Measurements from ENCODE around the gene PLXDC2.

PLXDC2 gene

GRCh38 chr10:19958787-19959186 is 142.6 kb downstream of the PLXDC2 start:
- Histone ChIP-seq H4K20me1 (ENCODE audit: insufficient read depth, low read length) (no peaks in the 10 kb centered on the region), H3K36me3 (ENCODE audit: insufficient read depth, low read length) (no peaks in the 10 kb centered on the region), H3K79me2 (ENCODE audit: insufficient read depth, low read length) (no peaks in the 10 kb centered on the region), H3K4me1 (ENCODE audit: insufficient read depth, low read length, severe bottlenecking) (no peaks in the 10 kb centered on the region), H3K9ac (ENCODE audit: low read length) (no peak overlapping the region), H3K4me3 (ENCODE audit: low read depth, low read length, poor library complexity, severe bottlenecking) (no peak overlapping the region), H3K27ac (ENCODE audit: low read depth, low read length, poor library complexity, severe bottlenecking) (no peak overlapping the region), H3F3A (ENCODE audit: insufficient read depth, low read length) (no peaks in the 10 kb centered on the region), H3K9me3 (ENCODE audit: low read length) (no peaks in the 10 kb centered on the region), H3K27me3 (ENCODE audit: insufficient read depth, low read length) (no peaks in the 10 kb centered on the region), H2AFZ (ENCODE audit: low read length) (no peak overlapping the region), H3K9me2 (ENCODE audit: low read depth, low read length) (no peaks in the 10 kb centered on the region), H3K4me2 (ENCODE audit: low read length) (no peak overlapping the region)
- TF ChIP-seq EZH2 (IDR thresholded peaks at IDR 0.05; ENCODE audit: borderline replicate concordance, low read length) (no peak), CTCF (IDR thresholded peaks at IDR 0.05; ENCODE audit: low read length) (no peak)

DNA sequence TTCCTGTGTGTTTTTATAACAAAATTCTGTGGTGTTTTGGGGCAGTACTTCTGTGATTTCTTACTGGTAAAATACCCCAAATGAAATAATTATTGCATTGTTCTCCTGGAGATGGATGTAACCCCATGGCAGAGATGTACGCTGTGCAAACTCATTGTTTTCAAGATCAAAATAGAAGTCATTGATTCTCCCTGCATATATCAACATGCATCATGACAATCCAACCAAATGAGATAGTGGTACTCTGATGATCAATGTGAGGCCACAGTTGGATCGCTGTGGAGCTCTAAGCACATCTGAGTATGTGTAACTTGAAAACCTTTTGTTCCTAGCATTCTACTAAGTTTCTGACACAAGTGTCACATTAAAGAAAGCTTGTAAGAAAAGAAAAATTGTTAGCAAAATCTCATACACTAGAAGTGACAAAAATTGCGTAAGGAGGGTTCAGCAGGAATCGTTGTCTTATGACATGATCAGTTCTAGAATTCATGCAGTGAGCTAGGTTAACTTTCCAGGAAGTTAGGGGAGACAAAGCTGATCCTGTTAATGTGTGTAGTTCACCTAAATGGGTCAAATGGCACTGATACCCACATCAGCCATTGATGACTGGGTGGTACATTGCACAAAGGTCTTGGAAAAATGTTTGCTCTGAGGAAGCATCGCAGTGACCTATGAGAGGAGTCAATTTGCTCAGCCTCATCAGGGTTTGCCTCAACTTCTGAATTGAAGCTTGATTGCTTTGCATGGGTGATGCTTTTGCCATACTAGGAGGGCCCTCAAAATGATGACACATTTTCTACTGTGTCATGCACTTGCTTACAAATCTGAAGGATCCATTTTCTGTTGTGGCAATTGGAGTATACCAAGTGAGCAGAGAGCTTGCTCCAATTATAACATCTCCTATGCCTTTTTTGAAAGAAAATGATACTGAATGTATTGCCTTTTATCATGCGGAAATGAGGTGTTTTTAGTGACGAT is 145.1 kb downstream of the PLXDC2 start:
- Histone ChIP-seq H3K27ac (ENCODE audit: low read depth, low read length, poor library complexity, severe bottlenecking) (no peak overlapping the region), H2AFZ (ENCODE audit: low read length) (no peak overlapping the region), H3K36me3 (ENCODE audit: insufficient read depth, low read length) (no peaks in the 10 kb centered on the region), H3K27me3 (ENCODE audit: insufficient read depth, low read length) (no peaks in the 10 kb centered on the region), H3K9ac (ENCODE audit: low read length) (no peak overlapping the region), H3K4me1 (ENCODE audit: insufficient read depth, low read length, severe bottlenecking) (no peaks in the 10 kb centered on the region), H3K79me2 (ENCODE audit: insufficient read depth, low read length) (no peaks in the 10 kb centered on the region), H3K9me2 (ENCODE audit: low read depth, low read length) (no peaks in the 10 kb centered on the region), H4K20me1 (ENCODE audit: insufficient read depth, low read length) (no peaks in the 10 kb centered on the region), H3F3A (ENCODE audit: insufficient read depth, low read length) (no peaks in the 10 kb centered on the region), H3K4me2 (ENCODE audit: low read length) (no peak overlapping the region), H3K9me3 (ENCODE audit: low read length) (no peaks in the 10 kb centered on the region), H3K4me3 (ENCODE audit: low read depth, low read length, poor library complexity, severe bottlenecking) (no peak overlapping the region)
- no peak for TF ChIP-seq CTCF (IDR thresholded peaks at IDR 0.05; ENCODE audit: low read length)
- no peak for TF ChIP-seq EZH2 (IDR thresholded peaks at IDR 0.05; ENCODE audit: borderline replicate concordance, low read length)

- Histone ChIP-seq H3K9me2 (ENCODE audit: low read depth, low read length) (no peaks in the 10 kb centered on the region), H3K4me3 (ENCODE audit: low read depth, low read length, poor library complexity, severe bottlenecking) (no peak overlapping the region), H3F3A (ENCODE audit: insufficient read depth, low read length) (no peaks in the 10 kb centered on the region), H3K36me3 (ENCODE audit: insufficient read depth, low read length) (no peaks in the 10 kb centered on the region), H3K27ac (ENCODE audit: low read depth, low read length, poor library complexity, severe bottlenecking) (no peak overlapping the region), H3K9ac (ENCODE audit: low read length) (no peak overlapping the region), H4K20me1 (ENCODE audit: insufficient read depth, low read length) (no peaks in the 10 kb centered on the region), H3K27me3 (ENCODE audit: insufficient read depth, low read length) (no peaks in the 10 kb centered on the region), H3K4me1 (ENCODE audit: insufficient read depth, low read length, severe bottlenecking) (no peaks in the 10 kb centered on the region), H3K4me2 (ENCODE audit: low read length) (no peak overlapping the region), H2AFZ (ENCODE audit: low read length) (no peak overlapping the region), H3K9me3 (ENCODE audit: low read length) (no peaks in the 10 kb centered on the region), H3K79me2 (ENCODE audit: insufficient read depth, low read length) (no peaks in the 10 kb centered on the region)
- TF ChIP-seq CTCF (IDR thresholded peaks at IDR 0.05; ENCODE audit: low read length) (no peak), EZH2 (IDR thresholded peaks at IDR 0.05; ENCODE audit: borderline replicate concordance, low read length) (no peak)
Measured at GRCh38 chr10:19964625-19965024, 148.4 kb downstream of the PLXDC2 start.
